Mucosa of descending colon (tissue), 3 donors: ENCODE data around the gene FYB1. TPM values are rescaled to one million over a fixed set of nuclear protein-coding genes. Genes with fewer than 3 reads are reported as not detected.

Source experiments
- ATAC-seq: fragments of 200-7000 bp; cut with Tn5 transposase; one replicate; pipeline ENCODE4 v1.9.1; 2020; ENCODE audit warnings: mild to moderate bottlenecking, moderate library complexity
- DNase-seq, 3 donors: peaks; one replicate each; pipeline ENCODE4 v3.0.0-alpha.2; 2020
- H3K36me3 ChIP-seq: fragments of 200-600 bp; one replicate; pipeline ENCODE4 v1.8.0; 2021; ENCODE audit warnings: low read depth, mild to moderate bottlenecking
- H3K4me1 ChIP-seq: fragments of 200-600 bp; one replicate; pipeline ENCODE4 v1.8.0; 2021; ENCODE audit warnings: low read depth, mild to moderate bottlenecking
- H3K4me3 ChIP-seq: fragments of 200-600 bp; one replicate; pipeline ENCODE4 v1.8.0; 2021; ENCODE audit warnings: mild to moderate bottlenecking
- H3K9me3 ChIP-seq: fragments of 200-600 bp; one replicate; pipeline ENCODE4 v1.8.0; 2021; ENCODE audit warnings: mild to moderate bottlenecking
- CTCF ChIP-seq: fragments of 200-600 bp; IDR thresholded peaks from one replicate; pipeline ENCODE4 v1.8.0; 2022; ENCODE audit warnings: antibody characterized with exemption, mild to moderate bottlenecking
- intact Hi-C, 2 donors: fragments of 100-400 bp; cut with DNase I in 1 of 2; cut with micrococcal nuclease in 1 of 2; formaldehyde crosslinking; loops; one replicate each; pipeline versions ENCODE4 v1.11.0 to v1.11.1; 2022; cut with DNase I, micrococcal nuclease
- total RNA-seq, 3 donors: library from RNA; stranded (reverse); fragmentation: NEBNext Ultra II Directional in 2 of 3; extraction: Animal tissue kit (Norgen Biotek cat#: 25700) in 2 of 3; gene quantifications; one replicate each; pipeline versions ENCODE4 v1.2.1 to v1.2.4, GENCODE V29; 2021 to 2023
- donor health status: DM: no; HTN: no; CAD: no; lungs with moderate emphysema.
- donor health status: DM: no; HTN: no; CAD: no.
- donor health status: DM: no; HTN: yes; CAD: no.

FYB1 gene
- total RNA-seq, 3 donors from 2014 or later = 11.5 to 19.4 (median 13.1) TPM

GRCh38 chr5:39108987-39109386, 110.4 kb downstream of the FYB1 start:
- no peak for DNase-seq
- TF ChIP-seq CTCF = no peak
- Histone ChIP-seq H3K4me1 (no peaks in the 10 kb centered on the region), H3K9me3 (no peaks in the 10 kb centered on the region), H3K4me3 (no peak overlapping the region), H3K36me3 (no peaks in the 10 kb centered on the region)
- ATAC-seq = no peak
- intact Hi-C loops = no loop called here

GRCh38 chr5:39107350-39107749, 112.0 kb downstream of the FYB1 start:
- H3K4me3 ChIP-seq = no peak overlapping the region
- no peak for TF ChIP-seq CTCF
- DNase-seq = no peak
- intact Hi-C loops = no loop called here
- ATAC-seq = no peak
- no peaks in the 10 kb centered on the region for H3K4me1 ChIP-seq
- no peaks in the 10 kb centered on the region for H3K36me3 ChIP-seq
- H3K9me3 ChIP-seq = no peaks in the 10 kb centered on the region

- H3K36me3 ChIP-seq = no peaks in the 10 kb centered on the region
- no peak overlapping the region for H3K4me3 ChIP-seq
- H3K4me1 ChIP-seq = no peaks in the 10 kb centered on the region
- ATAC-seq (no peak), DNase-seq (no peak)
- TF ChIP-seq CTCF = no peak
- H3K9me3 ChIP-seq = no peaks in the 10 kb centered on the region
- intact Hi-C loops = no loop called here
Measured at GRCh38 chr5:39106322-39106721, 113.0 kb downstream of the FYB1 start.

- Histone ChIP-seq H3K4me3 (no peak overlapping the region), H3K9me3 (no peaks in the 10 kb centered on the region), H3K4me1 (no peaks in the 10 kb centered on the region), H3K36me3 (no peaks in the 10 kb centered on the region)
- DNase-seq (no peak), ATAC-seq (no peak)
- intact Hi-C loops = no loop called here
- TF ChIP-seq CTCF = no peak
Measured at GRCh38 chr5:39104221-39104620, 115.1 kb downstream of the FYB1 start.

GRCh38 chr5:39102684-39103155, 116.6 kb downstream of the FYB1 start:
- no peak overlapping the region for H3K4me3 ChIP-seq
- no peaks in the 10 kb centered on the region for H3K36me3 ChIP-seq
- ATAC-seq (no peak), DNase-seq (no peak)
- H3K9me3 ChIP-seq = no peaks in the 10 kb centered on the region
- no peaks in the 10 kb centered on the region for H3K4me1 ChIP-seq
- intact Hi-C loops = no loop called here
- no peak for TF ChIP-seq CTCF

- no peak for ATAC-seq
- no peaks in the 10 kb centered on the region for H3K36me3 ChIP-seq
- no peak for DNase-seq
- H3K4me1 ChIP-seq = no peaks in the 10 kb centered on the region
- intact Hi-C loops = no loop called here
- no peak for TF ChIP-seq CTCF
- H3K4me3 ChIP-seq = no peak overlapping the region
- no peaks in the 10 kb centered on the region for H3K9me3 ChIP-seq
Measured at GRCh38 chr5:39100851-39101396, 118.4 kb downstream of the FYB1 start.
